ENCODE data around the gene PAX8.

- TF ChIP-seq FOXM1 (IDR thresholded peaks at IDR 0.05; ENCODE audit: borderline replicate concordance, low read depth) (no peak), EP300 (IDR thresholded peaks at IDR 0.05; ENCODE audit: borderline replicate concordance) (no peak), ZBTB7A (IDR thresholded peaks at IDR 0.05; ENCODE audit: low read depth) (no peak), CEBPB (IDR thresholded peaks at IDR 0.05) (no peak)
Observed at GRCh38 chr2:113281910-113282746, 3.4 kb upstream of the PAX8 start.
